GM23248 (cell line): ENCODE data around the gene STRA6. TPM values are rescaled to one million over a fixed set of nuclear protein-coding genes. Genes with fewer than 3 reads are reported as not detected.
A peak's percentile ranks its signal among the peaks of the same experiment; 100 is the strongest.

Experiments used
- DNase-seq: peaks from one replicate; pipeline ENCODE4 v3.0.0-alpha.2; 2015
- H2AFZ ChIP-seq: fragments of 200-600 bp; sonication (generic); 2 replicates; pipeline ENCODE4 v1.6.1; 2016; ENCODE audit warnings: antibody characterized with exemption
- H3F3A ChIP-seq: fragments of 200-600 bp; sonication (generic); 2 replicates; pipeline ENCODE4 v1.6.1; 2016; ENCODE audit warnings: mild to moderate bottlenecking, antibody characterized with exemption, mixed run types; ENCODE audit not compliant: insufficient read depth
- H3K27ac ChIP-seq: fragments of 200-600 bp; sonication (generic); 2 replicates; pipeline ENCODE4 v1.5.1; 2016; ENCODE audit warnings: mild to moderate bottlenecking
- H3K27me3 ChIP-seq: fragments of 200-600 bp; sonication (generic); replicated peaks from 2 replicates; pipeline ENCODE4 v1.6.1; 2016; ENCODE audit warnings: mild to moderate bottlenecking; ENCODE audit not compliant: insufficient read depth
- H3K36me3 ChIP-seq: fragments of 200-600 bp; sonication (generic); 2 replicates; pipeline ENCODE4 v1.6.1; 2016; ENCODE audit warnings: low read depth, mild to moderate bottlenecking
- H3K4me1 ChIP-seq: fragments of 200-600 bp; sonication (generic); 2 replicates; pipeline ENCODE4 v1.6.1; 2016; ENCODE audit warnings: mild to moderate bottlenecking; ENCODE audit not compliant: insufficient read depth
- H3K4me2 ChIP-seq: fragments of 200-600 bp; sonication (generic); one replicate; pipeline ENCODE4 v1.6.1; 2016; ENCODE audit warnings: mild to moderate bottlenecking; ENCODE audit not compliant: unreplicated experiment
- H3K4me3 ChIP-seq: fragments of 200-600 bp; sonication (generic); 2 replicates; pipeline ENCODE4 v1.5.1; 2016; ENCODE audit warnings: mild to moderate bottlenecking
- H3K79me2 ChIP-seq: fragments of 200-600 bp; sonication (generic); 2 replicates; pipeline ENCODE4 v1.6.1; 2016; ENCODE audit warnings: mild to moderate bottlenecking; ENCODE audit not compliant: insufficient read depth
- H3K9ac ChIP-seq: fragments of 200-600 bp; sonication (generic); 2 replicates; pipeline ENCODE4 v1.6.1; 2016; ENCODE audit warnings: mild to moderate bottlenecking
- H3K9me2 ChIP-seq: fragments of 200-600 bp; sonication (generic); 2 replicates; pipeline ENCODE4 v1.6.1; 2016; ENCODE audit warnings: mixed run types, mild to moderate bottlenecking, moderate library complexity; ENCODE audit not compliant: insufficient read depth
- H3K9me3 ChIP-seq: fragments of 200-600 bp; sonication (generic); one replicate; pipeline ENCODE4 v1.6.1; 2017; ENCODE audit warnings: low read depth
- H4K20me1 ChIP-seq: fragments of 200-600 bp; sonication (generic); 2 replicates; pipeline ENCODE4 v1.6.0; 2016; ENCODE audit not compliant: insufficient read depth
- EZH2 ChIP-seq: fragments of 200-600 bp; sonication (generic); IDR thresholded peaks from 2 replicates; pipeline ENCODE4 v1.6.1; 2018; ENCODE audit warnings: antibody characterized with exemption, mild to moderate bottlenecking; ENCODE audit not compliant: insufficient read depth, poor library complexity, severe bottlenecking
- EZH2phosphoT487 ChIP-seq: fragments of 200-600 bp; sonication (generic); IDR thresholded peaks from 2 replicates; pipeline ENCODE4 v1.6.1; 2018; ENCODE audit warnings: antibody characterized with exemption, moderate library complexity, mild to moderate bottlenecking, low read depth; ENCODE audit not compliant: insufficient read depth
- WGBS, 2 experiments: methylation state at CpG; one replicate each; pipeline ENCODE4 v1.1.6; 2015 to 2017; ENCODE audit warnings: low lambda C conversion rate in 2 of 2, low coverage in 1 of 2; ENCODE audit errors: missing lambda C conversion rate in 2 of 2; 5-methylcytosine and 5-hydroxymethylcytosine counted together
- in situ Hi-C: fragments of 300-500 bp; cut with MboI; formaldehyde crosslinking; loops from 2 replicates; pipeline ENCODE4 v1.15.0; 2020
- polyA plus RNA-seq: library from polyadenylated mRNA; unstranded; fragments of >200 nt; fragmentation: Nextera tagmentation; extraction: Ambion mirVana; gene quantifications from 2 replicates; pipeline ENCODE4 v1.2.1, GENCODE V29; 2016
- total RNA-seq: library from RNA; depleted of rRNA; stranded (reverse); fragments of >200 nt; shearing (Covaris generic); gene quantifications from 2 replicates; pipeline ENCODE4 v1.2.3, GENCODE V29; 2014

STRA6 gene
- total and polyA plus RNA-seq, 2 experiments from 2014 or later = not detected

DNA sequence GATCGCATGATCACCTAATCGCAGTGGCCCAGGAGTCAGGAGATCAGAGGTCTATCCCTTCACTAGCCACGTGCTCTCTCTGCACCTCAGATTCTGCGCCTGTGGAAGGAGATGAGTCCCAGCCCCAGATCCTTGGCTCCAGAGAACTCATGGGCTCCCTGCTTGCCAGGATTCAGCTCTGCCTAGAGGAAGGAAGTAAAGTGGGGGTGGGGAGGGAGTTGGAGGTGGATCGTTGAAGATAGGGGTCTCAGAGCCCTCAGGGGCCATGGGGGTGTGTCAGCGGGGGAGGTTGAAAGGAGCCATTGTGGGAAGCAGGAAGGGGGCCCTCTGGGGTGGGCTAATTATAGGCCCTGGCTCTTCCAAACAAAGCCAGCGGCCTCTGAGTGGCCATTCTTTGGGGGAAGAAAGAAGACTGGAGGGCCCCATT, 11.3 kb upstream of the STRA6 start:
- Histone ChIP-seq H3K9me2 (no peaks in the 10 kb centered on the region), H3K27me3 (no peaks in the 10 kb centered on the region), H3K27ac (no peak overlapping the region), H3K36me3 (no peaks in the 10 kb centered on the region), H4K20me1 (no peaks in the 10 kb centered on the region), H2AFZ (no peak overlapping the region), H3K4me1 (peaks cover 29% of the 10 kb centered on the region), H3K4me2 (no peak overlapping the region), H3K4me3 (no peak overlapping the region), H3F3A (peaks cover 25% of the 10 kb centered on the region), H3K9me3 (no peaks in the 10 kb centered on the region), H3K79me2 (no peaks in the 10 kb centered on the region), H3K9ac (no peak overlapping the region)
- 76 to 82% methylated on average over 7 of the region's 7 CpGs for WGBS, 2 experiments
- no peak for DNase-seq
- no peak for TF ChIP-seq EZH2phosphoT487
- no peak for TF ChIP-seq EZH2
- in situ Hi-C loops = no loop called here

DNA sequence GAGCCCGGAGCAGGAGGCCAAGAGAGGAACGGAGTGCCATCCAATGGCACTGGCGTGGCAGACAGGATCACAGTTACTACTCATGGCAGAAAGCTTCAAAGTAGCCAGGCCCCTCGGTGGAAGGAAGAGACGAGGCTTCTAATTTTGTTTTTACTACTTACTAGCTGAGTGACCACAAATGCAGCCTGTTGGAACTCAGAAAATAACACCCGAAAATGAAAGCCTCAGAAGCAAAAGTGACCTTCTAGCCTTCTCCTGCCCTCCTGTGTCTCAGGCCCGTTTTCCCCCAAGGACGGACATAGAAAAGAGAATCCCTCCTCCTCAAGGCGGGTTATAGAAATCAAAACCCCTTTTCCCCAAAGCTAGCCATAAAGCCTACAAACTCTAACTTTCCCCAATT, 9.9 kb upstream of the STRA6 start:
- Histone ChIP-seq H3F3A (peaks cover 25% of the 10 kb centered on the region), H3K9ac (no peak overlapping the region), H3K9me3 (no peaks in the 10 kb centered on the region), H3K27ac (no peak overlapping the region), H3K4me3 (no peak overlapping the region), H3K36me3 (no peaks in the 10 kb centered on the region), H4K20me1 (no peaks in the 10 kb centered on the region), H3K4me2 (no peak overlapping the region), H3K27me3 (no peaks in the 10 kb centered on the region), H3K79me2 (no peaks in the 10 kb centered on the region), H2AFZ (no peak overlapping the region), H3K4me1 (peaks cover 29% of the 10 kb centered on the region), H3K9me2 (no peaks in the 10 kb centered on the region)
- DNase-seq = no peak
- no peak for TF ChIP-seq EZH2phosphoT487
- TF ChIP-seq EZH2 = no peak
- in situ Hi-C loops = no loop called here
- WGBS, 2 experiments = 87 to 89% methylated on average over 9 of the region's 9 CpGs

DNA sequence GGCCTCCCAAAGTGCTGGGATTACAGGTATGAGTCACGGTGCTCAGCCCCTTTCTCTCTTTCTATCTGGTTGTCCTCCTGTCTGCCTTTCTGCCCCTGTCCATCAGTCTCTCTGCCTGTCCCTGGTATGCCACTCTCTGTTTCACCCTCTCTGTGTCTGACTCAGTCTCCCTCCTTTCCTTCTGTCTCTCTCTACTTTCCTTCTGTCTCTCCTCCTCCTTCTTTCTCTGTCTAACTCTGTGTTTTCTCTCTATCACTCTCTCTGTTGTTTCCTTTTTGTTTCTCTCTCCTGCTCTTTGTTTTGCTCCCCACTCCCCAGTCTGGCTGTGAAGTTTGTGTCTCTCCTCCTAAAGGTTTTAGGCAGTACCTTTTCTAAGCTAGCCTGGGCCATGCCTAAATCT, 9.1 kb upstream of the STRA6 start:
- no peak overlapping the region for H3K4me3 ChIP-seq
- H3F3A ChIP-seq = peaks cover 25% of the 10 kb centered on the region
- H3K9me3 ChIP-seq = no peaks in the 10 kb centered on the region
- DNase-seq = no peak
- no peaks in the 10 kb centered on the region for H4K20me1 ChIP-seq
- H3K9me2 ChIP-seq = no peaks in the 10 kb centered on the region
- H3K36me3 ChIP-seq = no peaks in the 10 kb centered on the region
- in situ Hi-C loops = no loop called here
- H3K9ac ChIP-seq = no peak overlapping the region
- no peak overlapping the region for H3K27ac ChIP-seq
- WGBS, 2 experiments = 94 to 100% methylated on average over 1 of the region's 1 CpG
- no peaks in the 10 kb centered on the region for H3K27me3 ChIP-seq
- TF ChIP-seq EZH2 = no peak
- no peak for TF ChIP-seq EZH2phosphoT487
- H3K4me2 ChIP-seq = no peak overlapping the region
- H3K79me2 ChIP-seq = no peaks in the 10 kb centered on the region
- H3K4me1 ChIP-seq = peaks cover 29% of the 10 kb centered on the region
- no peak overlapping the region for H2AFZ ChIP-seq

DNA sequence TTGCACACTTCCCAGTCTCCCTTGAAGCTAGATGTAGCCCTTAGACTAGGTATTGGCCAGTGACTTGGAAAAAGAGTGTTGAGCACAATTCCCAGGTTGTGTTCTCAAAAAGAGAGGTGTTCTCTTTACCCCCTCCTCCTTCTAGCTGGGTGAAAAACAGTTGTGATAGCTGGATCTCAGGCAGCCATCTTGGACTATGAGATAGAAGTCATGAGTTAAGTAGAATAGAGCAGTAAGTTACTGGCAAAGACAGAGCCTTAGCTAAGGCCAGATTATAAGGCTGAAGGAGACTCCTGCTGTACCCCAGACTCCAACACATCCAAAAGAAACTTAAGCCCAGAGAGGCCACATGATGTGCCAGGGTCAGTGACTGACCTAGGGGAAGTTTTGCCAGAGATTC, 8.1 kb upstream of the STRA6 start:
- Histone ChIP-seq H3K36me3 (no peaks in the 10 kb centered on the region), H3K4me2 (no peak overlapping the region), H2AFZ (no peak overlapping the region), H3K27me3 (no peaks in the 10 kb centered on the region), H3K9me3 (no peaks in the 10 kb centered on the region), H3K4me1 (peaks cover 27% of the 10 kb centered on the region), H3K4me3 (no peak overlapping the region), H3K9ac (peak overlapping the region; percentile 34; the same call in 1 of the 2 replicates), H3K79me2 (no peaks in the 10 kb centered on the region), H3K9me2 (no peaks in the 10 kb centered on the region), H4K20me1 (no peaks in the 10 kb centered on the region), H3F3A (peaks cover 25% of the 10 kb centered on the region), H3K27ac (peak overlapping the region; percentile 61)
- no peak for TF ChIP-seq EZH2phosphoT487
- TF ChIP-seq EZH2 = no peak
- in situ Hi-C loops = no loop called here
- DNase-seq = no peak
